Stimulated activated CD4-positive, alpha-beta T cell treated with anti-CD3 and anti-CD28 coated beads, Interleukin-12 subunit alpha, Interleukin-12 subunit beta, amount 100 ng/mL, for 48 hours (primary cell): Measurements from ENCODE around the gene UPF1.
"Not testable (repeated sequence)": the region's sequence is repeated elsewhere in the genome, so short reads cannot be mapped to it uniquely, and the experiment has no call there.

ENCODE experiments used
- DNase-seq, 3 donors: peaks; one replicate each; pipeline ENCODE4 v3.0.0-alpha.2; 2020; ENCODE audit warnings: low read depth in 2 of 3, low spot score in 1 of 3

The UPF1 gene

GRCh38 chr19:18897094-18898029 lies 65.6 kb downstream of the UPF1 start:
- DNase-seq: no peak

GRCh38 chr19:18898081-18898606 lies 66.4 kb downstream of the UPF1 start:
- no peak for DNase-seq

DNA sequence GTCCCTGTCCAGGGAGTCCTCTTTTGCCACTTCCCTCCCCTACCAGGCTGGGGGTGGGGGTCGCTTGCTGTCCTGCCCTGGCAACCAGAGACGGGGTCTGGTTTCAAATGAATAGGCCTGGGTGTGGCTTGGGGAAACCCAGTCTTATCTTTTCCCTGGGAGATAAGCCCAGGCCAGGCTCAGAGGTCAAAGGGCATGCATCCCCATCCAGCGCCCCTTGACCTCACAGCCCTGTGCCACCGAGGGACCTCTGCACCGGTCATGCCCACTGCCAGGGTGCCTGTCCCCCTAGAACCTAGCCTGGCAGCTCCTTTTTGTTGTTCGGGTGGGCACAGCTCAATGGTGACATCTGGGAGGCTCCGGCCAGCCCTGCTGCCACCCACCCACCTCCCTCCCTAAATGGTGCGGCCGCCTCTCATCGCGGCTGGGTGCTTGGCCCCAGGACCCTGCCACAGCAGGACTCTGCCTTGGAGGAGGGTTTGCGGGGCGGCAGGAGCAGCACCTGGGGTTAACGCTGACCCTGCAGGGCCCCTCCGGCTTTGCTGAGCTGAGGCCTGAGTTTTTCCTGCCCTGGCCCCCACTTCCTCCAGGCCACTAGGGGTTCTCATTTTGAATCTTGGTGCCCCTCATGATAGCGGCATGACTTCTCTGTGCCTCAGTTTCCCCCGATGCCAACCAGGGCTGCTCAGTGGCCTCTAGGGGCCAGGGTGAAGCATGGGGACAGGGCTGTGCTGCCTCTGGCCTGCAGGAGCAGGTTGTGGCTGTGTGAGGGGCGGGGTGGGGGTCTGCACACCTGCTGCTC lies 67.0 kb downstream of the UPF1 start:
- DNase-seq: no peak

GRCh38 chr19:18899624-18900560 lies 68.1 kb downstream of the UPF1 start:
- DNase-seq: no peak

- DNase-seq: no peak
Measured at GRCh38 chr19:18900700-18901481, 69.1 kb downstream of the UPF1 start.

GRCh38 chr19:18901491-18901890 lies 69.7 kb downstream of the UPF1 start:
- no peak for DNase-seq

DNA sequence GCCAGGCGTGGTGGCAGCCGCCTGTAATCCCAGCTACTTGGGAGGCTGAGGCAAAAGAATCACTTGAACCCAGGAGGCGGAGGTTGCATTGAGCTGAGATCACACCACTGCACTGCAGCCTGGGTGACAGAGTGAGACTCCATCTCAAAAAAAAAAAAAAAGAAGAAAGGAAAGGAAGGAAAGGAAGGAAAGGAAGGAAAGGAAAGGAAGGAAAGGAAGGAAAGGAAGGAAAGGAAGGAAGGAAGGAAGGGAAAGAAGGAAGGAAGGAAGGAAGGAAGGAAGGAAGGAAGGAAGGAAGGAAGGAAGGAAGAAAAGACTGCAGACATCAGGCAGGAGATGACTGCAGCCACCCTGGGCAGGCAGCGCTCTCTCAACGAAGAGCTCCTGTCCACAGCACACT lies 70.8 kb downstream of the UPF1 start:
- not testable (repeated sequence) for DNase-seq

DNA sequence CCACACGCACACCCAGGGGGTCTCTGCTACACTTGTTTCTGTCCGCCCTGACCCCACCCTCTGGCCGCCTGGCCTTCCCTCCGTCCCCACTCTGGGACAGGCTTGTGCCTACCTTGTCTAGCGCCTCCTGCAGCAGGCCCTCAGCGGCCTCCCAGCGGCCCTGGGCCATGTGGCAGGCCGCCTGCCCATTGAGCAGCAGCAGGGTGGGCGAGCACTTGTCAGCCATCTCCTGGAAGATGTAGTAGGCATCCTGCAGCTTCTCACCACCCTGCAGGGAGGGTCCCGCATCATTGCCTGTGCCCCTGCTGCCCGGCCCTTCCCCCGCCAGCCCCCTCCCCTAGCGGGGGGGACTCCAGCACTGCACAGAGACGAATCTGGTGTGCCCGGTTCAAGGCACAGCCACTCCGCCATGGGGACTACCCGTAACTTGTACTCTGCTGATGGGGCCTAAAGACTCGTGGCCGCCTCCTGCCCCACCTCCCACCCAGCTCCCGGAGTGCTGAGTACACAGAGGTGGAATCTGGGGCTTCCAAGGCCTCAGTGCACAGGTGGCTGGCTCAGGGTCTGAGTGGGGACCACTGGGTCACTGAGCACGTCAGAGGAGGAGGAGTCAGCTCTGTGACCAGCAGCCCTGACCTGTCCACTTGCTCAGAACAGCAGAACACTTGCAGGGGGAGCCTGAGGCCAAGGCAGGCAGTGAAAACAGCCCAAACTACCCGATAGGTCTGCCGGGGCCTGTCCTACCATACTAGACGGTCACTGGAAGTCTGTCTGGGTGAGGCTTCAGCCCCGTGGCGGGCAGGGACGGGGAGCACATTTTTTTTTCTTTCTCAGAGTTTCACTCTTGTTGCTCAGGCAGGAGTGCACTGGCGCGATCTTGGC lies 71.6 kb downstream of the UPF1 start:
- no peak for DNase-seq

DNA sequence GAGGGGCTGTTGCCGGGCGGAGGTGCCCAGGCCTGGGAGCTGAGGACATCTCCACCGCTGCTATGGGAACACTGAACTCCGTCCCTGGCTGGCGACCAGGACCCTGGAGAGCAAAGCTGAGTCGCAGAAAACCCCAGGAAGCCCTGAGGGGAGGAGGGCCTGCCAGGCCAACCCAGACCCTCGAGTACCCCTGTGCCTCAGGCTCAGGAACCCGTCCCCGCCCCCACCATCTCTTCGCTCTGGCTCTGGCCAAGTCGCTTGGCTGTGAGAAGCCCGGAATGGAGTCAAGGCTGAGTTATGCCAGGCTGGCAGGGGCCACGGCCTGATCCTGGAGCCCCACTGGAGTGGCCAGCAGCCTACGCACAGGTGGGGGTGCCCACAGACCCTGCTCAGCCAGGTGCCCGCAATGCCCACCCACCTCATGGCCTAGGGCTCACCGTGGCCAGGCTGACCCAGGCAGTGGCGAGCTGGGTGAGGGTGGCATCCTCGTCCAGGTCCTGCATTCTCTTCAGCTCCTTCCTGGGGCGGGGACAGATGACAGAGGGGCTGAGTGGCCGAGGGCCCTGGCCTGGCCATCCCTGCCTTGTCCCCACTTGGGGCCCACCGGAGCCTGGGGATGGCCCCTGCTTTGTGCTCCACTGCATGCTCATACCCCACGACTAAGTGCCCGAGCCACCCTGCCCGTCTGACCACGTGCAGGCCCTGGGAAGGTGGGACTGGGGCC lies 72.7 kb downstream of the UPF1 start:
- no peak for DNase-seq

GRCh38 chr19:18905058-18905456 lies 73.3 kb downstream of the UPF1 start:
- DNase-seq: no peak

GRCh38 chr19:18905513-18906236 lies 73.9 kb downstream of the UPF1 start:
- DNase-seq: no peak

DNA sequence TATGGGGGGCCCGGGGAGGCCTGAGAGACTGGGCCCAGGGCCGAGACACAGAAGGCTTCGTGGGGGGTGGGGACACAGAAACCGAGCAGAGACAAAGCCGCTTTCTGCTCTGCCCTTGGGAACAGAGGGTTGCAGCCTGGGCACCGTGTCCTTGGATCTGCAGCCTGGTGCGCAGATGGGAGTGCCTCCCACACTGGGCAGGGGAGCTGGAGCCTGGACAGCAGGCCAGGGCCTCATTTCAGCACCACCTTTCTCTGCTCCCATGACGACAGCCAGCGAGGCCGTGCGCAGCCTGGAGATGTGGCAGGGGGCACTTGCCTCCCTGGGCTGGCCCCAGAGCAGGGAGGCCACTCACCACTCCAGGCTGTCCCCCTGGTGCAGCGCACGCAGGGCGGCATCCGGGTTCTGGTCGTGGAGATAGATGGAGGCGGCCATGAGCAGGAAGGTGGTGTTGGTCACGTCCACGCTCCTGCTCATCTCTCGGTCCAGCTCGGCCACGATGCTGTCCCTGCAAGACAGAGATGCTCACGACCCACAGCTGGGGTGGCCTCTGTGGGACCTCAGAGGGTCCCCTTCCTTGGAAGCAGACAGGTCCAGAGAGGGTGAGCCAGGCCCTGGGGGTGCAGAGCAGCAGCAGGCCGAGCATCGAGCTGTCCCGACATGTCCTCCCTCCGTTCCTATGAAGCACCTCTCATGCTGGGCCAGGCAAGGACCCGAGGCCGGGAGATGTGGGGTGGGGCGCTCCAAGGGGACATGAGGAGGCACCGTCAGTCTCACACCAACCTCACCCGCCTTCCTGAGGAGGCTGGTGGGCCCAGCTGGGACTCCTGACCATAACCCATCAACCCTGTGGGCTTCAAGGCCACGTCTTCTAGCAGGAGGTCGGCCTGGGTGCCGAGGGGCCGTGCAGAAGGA lies 75.1 kb downstream of the UPF1 start:
- no peak for DNase-seq

GRCh38 chr19:18908917-18909619 lies 77.3 kb downstream of the UPF1 start:
- no peak for DNase-seq

DNA sequence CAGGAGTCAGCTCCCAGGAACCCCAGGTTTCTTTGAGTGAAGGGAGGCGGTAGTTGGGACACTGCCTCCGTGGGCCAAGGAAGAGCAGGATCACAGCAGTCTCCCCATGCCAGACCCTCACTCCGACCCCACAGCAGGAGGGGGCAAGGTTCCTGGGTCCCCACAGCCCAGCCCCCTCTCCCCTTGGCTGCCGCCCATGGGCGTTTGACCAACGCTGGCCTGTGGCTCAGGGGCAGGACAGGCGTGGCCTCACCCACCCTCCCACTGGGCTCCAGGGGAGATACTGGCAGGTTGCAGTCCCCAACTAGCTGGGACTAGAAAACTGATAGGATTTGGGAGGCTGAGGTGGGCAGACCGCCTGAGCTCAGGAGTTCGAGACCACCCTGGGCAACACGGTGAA lies 78.3 kb downstream of the UPF1 start:
- DNase-seq: no peak

- DNase-seq: no peak
Measured at GRCh38 chr19:18910801-18911436, 79.2 kb downstream of the UPF1 start.

GRCh38 chr19:18912933-18913332 lies 81.2 kb downstream of the UPF1 start:
- no peak for DNase-seq
